ENCODE results near the gene SLC7A14. TPM values are rescaled to one million over a fixed set of nuclear protein-coding genes. Genes with fewer than 3 reads are reported as not detected.

The SLC7A14 gene
- total RNA-seq, 1 experiment from 2014 or later = not detected

DNA sequence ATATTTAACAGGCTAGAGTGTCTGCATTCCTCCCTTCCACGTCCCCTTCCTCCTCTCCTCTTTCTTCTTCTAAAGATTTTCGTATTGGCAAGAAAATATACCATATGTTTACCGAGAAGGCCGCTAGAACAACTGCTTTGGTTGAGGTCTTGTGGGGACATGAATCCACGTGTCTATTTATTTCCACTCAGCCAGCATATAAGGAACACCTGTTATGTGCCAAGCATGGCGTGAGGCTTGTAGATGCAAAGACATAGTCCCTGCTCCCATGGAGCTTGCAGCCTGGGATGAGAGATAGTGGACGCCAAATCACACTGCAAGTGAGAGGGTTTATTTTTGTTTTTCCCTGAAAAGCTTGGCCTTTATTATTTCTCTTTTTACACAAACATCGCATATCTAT lies 57.1 kb downstream of the SLC7A14 start:
- no peak for DNase-seq
- Histone ChIP-seq H3K36me3 (no peaks in the 10 kb centered on the region), H3K27me3 (no peaks in the 10 kb centered on the region), H3K4me3 (no peak overlapping the region), H3K9me3 (no peaks in the 10 kb centered on the region)

- Histone ChIP-seq H3K4me3 (no peak overlapping the region), H3K9me3 (no peaks in the 10 kb centered on the region), H3K27me3 (no peaks in the 10 kb centered on the region), H3K36me3 (no peaks in the 10 kb centered on the region)
- DNase-seq = peak; percentile 89
Measured at GRCh38 chr3:170524073-170524472, 61.8 kb downstream of the SLC7A14 start.

DNA sequence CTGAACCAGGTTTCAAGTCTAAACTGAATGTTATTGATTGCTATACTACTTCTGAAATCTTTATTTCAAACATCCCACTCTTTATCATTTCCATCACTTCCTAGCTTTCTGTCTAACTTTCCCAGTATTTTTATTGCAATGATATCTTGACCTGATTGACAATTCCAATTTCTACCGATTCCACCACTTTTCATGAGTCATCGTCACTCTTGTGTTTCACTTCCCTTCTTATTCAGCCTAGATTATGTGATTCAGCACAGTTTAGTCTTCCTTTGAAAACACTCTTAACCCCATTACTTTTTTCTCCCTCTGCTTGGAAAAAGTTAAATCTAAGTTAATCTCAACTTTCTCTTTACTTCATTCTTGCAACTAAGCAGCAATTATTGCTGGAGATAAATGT lies 62.6 kb downstream of the SLC7A14 start:
- H3K27me3 ChIP-seq = no peaks in the 10 kb centered on the region
- DNase-seq = no peak

DNA sequence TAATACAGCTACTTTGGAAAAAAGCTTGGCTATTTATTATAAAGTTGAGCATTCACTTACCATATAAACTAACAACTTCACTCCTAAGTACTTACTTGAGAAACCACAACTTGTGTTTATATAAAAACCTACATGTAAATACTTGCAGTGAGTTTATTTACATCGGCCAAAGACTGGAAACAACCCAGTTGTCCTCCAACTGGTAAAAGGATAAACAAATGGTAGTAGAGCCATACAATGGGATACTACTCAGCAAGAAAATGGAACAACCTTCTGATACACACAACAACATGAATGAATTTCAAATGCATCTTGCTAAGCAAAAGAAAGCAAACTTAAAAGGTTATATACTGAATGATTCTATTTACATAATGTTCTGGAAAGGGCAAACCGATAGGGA lies 63.7 kb downstream of the SLC7A14 start:
- H3K9me3 ChIP-seq = no peaks in the 10 kb centered on the region
- no peaks in the 10 kb centered on the region for H3K27me3 ChIP-seq
- DNase-seq = no peak
- H3K36me3 ChIP-seq = no peaks in the 10 kb centered on the region
- no peak overlapping the region for H3K4me3 ChIP-seq

More for the DNA sequence above, 62.6 kb downstream of the SLC7A14 start:
- no peaks in the 10 kb centered on the region for H3K9me3 ChIP-seq
- H3K36me3 ChIP-seq = no peaks in the 10 kb centered on the region
- no peak overlapping the region for H3K4me3 ChIP-seq

DNA sequence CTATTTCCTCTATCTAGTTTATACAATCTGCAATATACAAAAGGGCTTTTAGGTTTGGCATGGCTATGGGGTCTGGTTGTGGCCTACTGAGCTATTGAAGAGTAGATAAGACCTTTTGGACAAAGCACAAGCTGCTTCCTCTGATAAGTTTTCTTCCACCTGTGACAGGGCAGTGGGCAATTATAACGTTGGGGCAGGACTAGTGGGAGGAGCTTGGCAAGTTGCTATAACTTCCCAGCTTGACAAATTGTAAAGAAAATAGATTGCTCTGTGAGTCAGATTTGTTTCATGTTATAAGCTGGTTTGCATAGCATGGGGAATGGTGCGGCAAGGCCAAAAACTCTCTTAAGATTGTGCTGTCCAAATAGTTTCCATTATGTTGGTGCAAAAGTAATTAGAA lies 64.9 kb downstream of the SLC7A14 start:
- DNase-seq = peak; percentile 53
- H3K4me3 ChIP-seq = no peak overlapping the region
- H3K36me3 ChIP-seq = no peaks in the 10 kb centered on the region
- H3K27me3 ChIP-seq = no peaks in the 10 kb centered on the region
- no peaks in the 10 kb centered on the region for H3K9me3 ChIP-seq

DNA sequence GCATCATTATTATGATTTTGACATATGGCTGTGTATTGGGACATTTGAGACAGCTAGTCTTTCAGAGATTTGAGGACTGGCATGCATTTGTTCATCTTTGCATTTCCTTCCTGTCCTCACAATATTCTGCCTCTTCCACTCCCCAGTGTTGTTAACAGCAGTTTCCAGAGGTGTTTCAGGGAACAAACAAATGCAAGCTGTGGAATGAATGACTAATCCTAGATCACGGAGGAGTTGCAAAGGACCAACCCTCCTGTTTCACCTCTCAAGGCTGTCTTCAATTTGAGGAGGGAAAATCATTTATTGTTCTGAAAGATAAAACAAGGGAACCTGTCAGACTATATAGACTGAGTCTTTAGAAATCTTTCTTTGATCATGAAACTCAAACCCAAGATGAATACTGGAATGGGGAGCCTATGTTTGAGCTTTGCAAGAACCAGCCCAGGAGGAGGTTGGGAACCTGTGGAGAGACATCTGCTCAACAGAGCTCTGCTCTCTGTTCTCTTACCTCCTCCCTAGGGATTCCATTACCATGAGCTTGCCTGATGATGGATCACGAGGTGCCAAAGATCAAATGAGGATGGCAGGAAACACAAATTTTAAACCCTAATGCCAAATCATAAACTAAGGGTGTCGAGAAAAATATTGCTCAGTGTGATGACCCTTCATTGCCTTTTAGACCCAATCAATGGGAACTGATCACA lies 68.5 kb downstream of the SLC7A14 start:
- Histone ChIP-seq H3K4me3 (no peak overlapping the region), H3K27me3 (no peaks in the 10 kb centered on the region), H3K36me3 (no peaks in the 10 kb centered on the region), H3K9me3 (no peaks in the 10 kb centered on the region)
- no peak for DNase-seq

GRCh38 chr3:170513642-170514041 lies 72.2 kb downstream of the SLC7A14 start:
- DNase-seq = no peak
- H3K9me3 ChIP-seq = no peaks in the 10 kb centered on the region
- H3K36me3 ChIP-seq = no peaks in the 10 kb centered on the region
- H3K27me3 ChIP-seq = no peaks in the 10 kb centered on the region
- no peak overlapping the region for H3K4me3 ChIP-seq

DNA sequence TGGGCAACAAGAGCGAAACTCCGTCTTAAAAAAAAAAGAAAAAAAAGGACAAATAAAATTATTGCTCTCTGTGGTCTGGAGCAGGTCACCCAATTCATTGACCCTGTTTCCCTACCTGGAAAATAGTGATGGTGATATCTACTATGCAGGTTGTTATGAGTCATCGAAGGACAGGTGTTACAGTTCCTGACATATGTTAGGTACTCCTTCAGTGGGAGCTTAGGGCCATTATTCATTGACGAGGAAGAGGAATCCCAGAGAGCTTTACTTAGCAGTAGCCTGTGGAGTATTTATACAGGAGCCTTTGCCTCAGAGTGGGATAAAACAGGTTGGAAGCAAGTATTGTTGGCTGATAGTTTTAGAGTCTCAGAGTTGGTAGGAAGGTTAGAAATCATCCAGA lies 74.5 kb downstream of the SLC7A14 start:
- Histone ChIP-seq H3K9me3 (no peaks in the 10 kb centered on the region), H3K4me3 (no peak overlapping the region), H3K36me3 (no peaks in the 10 kb centered on the region), H3K27me3 (no peaks in the 10 kb centered on the region)
- no peak for DNase-seq

DNA sequence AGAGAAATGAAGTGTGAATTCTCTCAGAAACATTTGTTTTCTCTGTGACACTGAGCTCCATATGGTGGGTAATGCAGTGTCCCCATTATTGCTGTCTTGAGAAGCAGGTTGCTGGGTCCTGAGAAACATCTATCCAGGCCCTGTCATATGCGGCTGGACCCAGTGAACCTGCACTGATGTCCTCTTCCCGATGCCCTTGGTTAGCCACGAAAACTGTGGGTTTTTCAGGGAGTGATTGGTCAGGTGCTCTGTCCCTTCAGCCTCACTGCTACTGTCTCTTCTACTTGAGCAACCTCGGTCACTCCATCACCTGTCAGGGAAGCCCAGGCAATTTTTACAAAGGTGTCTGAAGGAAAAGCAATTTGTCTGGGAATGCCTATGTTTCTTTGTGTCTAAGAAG lies 77.0 kb downstream of the SLC7A14 start:
- H3K9me3 ChIP-seq = no peaks in the 10 kb centered on the region
- H3K4me3 ChIP-seq = no peak overlapping the region
- DNase-seq = no peak
- H3K27me3 ChIP-seq = no peaks in the 10 kb centered on the region
- H3K36me3 ChIP-seq = no peaks in the 10 kb centered on the region

DNA sequence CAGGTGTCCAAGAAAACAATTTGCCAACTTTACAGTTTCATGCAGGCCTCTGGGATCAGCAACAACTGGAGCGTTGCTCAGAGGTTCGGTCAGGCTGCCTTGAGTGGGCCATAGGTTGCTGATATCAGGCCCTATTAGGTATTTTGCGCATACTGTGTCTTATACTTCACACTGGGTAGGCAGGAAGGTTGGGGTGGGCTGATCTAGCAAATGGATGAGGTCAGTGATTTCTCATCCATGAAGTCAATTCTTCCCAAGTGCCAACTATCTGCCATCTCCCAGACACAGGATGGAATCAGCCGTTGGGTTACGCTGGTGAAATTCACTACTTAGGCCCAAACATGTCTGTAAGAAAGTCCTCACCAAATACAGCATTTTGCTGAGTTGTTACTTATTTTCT lies 77.6 kb downstream of the SLC7A14 start:
- Histone ChIP-seq H3K36me3 (no peaks in the 10 kb centered on the region), H3K4me3 (no peak overlapping the region), H3K27me3 (no peaks in the 10 kb centered on the region), H3K9me3 (no peaks in the 10 kb centered on the region)
- no peak for DNase-seq

DNA sequence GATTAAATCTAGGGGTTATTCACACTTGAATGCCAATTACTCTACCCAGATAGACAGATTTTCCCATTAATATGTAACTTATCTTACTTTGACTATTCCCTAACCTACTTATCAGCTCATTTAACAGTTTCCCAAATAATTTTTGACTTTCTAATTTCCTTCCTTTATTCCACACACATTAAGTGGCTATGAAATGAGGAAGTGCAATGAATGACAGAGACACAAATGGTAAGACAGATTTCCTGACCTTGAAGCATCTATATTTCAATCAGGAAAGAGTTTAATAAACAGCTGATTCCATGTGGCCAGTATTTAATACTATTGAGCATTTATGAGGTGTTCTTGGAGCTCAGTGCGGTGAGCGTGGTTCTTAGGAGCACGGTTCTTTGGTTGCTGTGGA lies 78.8 kb downstream of the SLC7A14 start:
- H3K36me3 ChIP-seq = no peaks in the 10 kb centered on the region
- DNase-seq = no peak
- no peaks in the 10 kb centered on the region for H3K27me3 ChIP-seq
- H3K9me3 ChIP-seq = no peaks in the 10 kb centered on the region
- H3K4me3 ChIP-seq = no peak overlapping the region

DNA sequence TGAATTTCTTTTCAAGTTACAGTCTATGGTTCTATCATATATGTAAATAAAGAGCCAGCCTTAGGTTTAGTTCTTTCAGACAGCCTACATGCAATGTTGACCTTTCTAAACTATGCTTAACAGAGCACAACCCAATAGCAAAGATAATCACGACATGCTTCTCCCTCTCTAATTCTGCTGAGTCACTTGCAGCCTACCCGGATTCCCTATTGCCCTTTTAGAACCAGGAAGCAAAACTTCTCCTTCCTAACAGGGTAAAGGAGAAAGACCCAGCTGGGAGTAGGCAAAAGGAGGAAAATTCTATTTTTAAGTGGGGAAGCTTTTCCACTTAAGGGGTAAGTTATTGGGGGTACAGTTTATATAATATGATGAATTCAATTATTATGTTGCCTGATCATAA lies 79.3 kb downstream of the SLC7A14 start:
- H3K36me3 ChIP-seq = no peaks in the 10 kb centered on the region
- no peak for DNase-seq
- no peaks in the 10 kb centered on the region for H3K9me3 ChIP-seq
- no peak overlapping the region for H3K4me3 ChIP-seq
- H3K27me3 ChIP-seq = no peaks in the 10 kb centered on the region

DNA sequence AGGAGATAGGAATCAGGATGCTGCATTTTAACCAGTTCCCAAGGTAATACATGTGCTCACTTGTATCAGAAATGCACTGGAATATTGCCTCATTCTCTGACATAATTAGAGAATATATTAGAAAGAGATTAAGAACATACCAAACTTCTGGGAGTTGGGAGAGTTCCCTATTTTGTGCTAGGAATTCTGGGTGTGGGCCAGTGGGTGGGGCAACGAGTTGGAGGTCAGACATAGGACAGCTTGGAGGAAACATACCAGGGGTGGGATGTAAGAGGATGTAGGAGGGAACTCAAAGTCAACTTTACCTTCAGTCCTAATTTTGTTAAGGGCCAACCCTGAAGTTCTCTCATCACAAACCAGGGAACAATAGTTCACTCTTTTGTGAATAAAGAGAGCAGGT lies 83.6 kb downstream of the SLC7A14 start:
- H3K9me3 ChIP-seq = no peaks in the 10 kb centered on the region
- DNase-seq = peak; percentile 28
- H3K27me3 ChIP-seq = no peaks in the 10 kb centered on the region
- H3K36me3 ChIP-seq = no peaks in the 10 kb centered on the region
- H3K4me3 ChIP-seq = no peak overlapping the region

DNA sequence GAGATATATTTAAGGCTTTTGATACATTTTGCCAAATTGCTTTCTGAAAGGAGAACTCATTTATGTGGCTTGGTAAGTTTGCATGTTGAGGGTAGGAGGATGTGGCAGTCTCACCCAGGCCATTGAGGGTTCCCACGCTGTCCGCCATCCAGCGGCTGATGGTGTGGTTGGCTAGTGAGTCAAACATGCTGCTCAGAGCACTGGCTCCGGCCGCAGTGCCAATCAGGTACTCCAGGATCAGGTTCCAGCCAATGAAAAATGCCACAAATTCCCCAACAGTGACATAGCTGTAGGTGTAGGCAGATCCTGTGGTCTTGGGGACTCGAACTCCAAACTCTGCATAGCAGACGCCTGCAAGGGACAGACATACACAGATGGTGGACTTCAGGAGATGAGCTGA lies 84.9 kb downstream of the SLC7A14 start:
- Histone ChIP-seq H3K4me3 (no peak overlapping the region), H3K27me3 (no peaks in the 10 kb centered on the region), H3K36me3 (no peaks in the 10 kb centered on the region), H3K9me3 (no peaks in the 10 kb centered on the region)
- DNase-seq = no peak

GRCh38 chr3:170500462-170500861 lies 85.4 kb downstream of the SLC7A14 start:
- H3K9me3 ChIP-seq = no peaks in the 10 kb centered on the region
- no peak for DNase-seq
- no peaks in the 10 kb centered on the region for H3K36me3 ChIP-seq
- no peak overlapping the region for H3K4me3 ChIP-seq
- no peaks in the 10 kb centered on the region for H3K27me3 ChIP-seq

GRCh38 chr3:170499562-170500156 lies 86.2 kb downstream of the SLC7A14 start:
- H3K9me3 ChIP-seq = no peaks in the 10 kb centered on the region
- H3K4me3 ChIP-seq = no peak overlapping the region
- H3K36me3 ChIP-seq = no peaks in the 10 kb centered on the region
- no peaks in the 10 kb centered on the region for H3K27me3 ChIP-seq
- DNase-seq = peak; percentile 60

- Histone ChIP-seq H3K9me3 (no peaks in the 10 kb centered on the region), H3K4me3 (no peak overlapping the region), H3K27me3 (no peaks in the 10 kb centered on the region), H3K36me3 (no peaks in the 10 kb centered on the region)
- DNase-seq = no peak
Measured at GRCh38 chr3:170497207-170498095, 88.4 kb downstream of the SLC7A14 start.

DNA sequence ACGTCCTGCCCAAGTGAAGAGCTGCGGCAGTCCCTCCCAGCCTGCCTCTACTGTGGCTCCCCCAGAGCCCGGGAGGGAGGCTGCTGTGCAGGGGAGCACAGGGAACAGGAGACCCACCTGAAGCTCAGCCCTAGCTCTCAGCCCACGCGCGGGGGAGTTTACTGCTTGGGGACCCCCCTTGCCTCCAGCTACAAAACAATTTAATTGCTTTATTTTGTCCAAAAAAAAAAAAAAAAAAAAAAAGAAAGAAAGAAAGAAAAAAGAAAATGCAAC lies 89.1 kb downstream of the SLC7A14 start:
- Histone ChIP-seq H3K27me3 (no peaks in the 10 kb centered on the region), H3K9me3 (no peaks in the 10 kb centered on the region), H3K36me3 (no peaks in the 10 kb centered on the region), H3K4me3 (no peak overlapping the region)
- no peak for DNase-seq

Measured in MG63 (cell line).